IPS-NIHi7 (cell line): Measurements from ENCODE around the gene ZP3.
"Not testable (repeated sequence)": the region's sequence is repeated elsewhere in the genome, so short reads cannot be mapped to it uniquely, and the experiment has no call there.

Source experiments
- DNase-seq: peaks from one replicate; pipeline ENCODE4 v3.0.0; 2012; ENCODE audit warnings: mixed read lengths; ENCODE audit errors: extremely low spot score

Gene ZP3

GRCh38 chr7:76405738-76406137, 19.0 kb upstream of the ZP3 start:
- no peak for DNase-seq

- no peak for DNase-seq
Observed at GRCh38 chr7:76407718-76408117, 17.0 kb upstream of the ZP3 start.

- DNase-seq, result no peak
Observed at GRCh38 chr7:76408121-76408560, 16.6 kb upstream of the ZP3 start.

DNA sequence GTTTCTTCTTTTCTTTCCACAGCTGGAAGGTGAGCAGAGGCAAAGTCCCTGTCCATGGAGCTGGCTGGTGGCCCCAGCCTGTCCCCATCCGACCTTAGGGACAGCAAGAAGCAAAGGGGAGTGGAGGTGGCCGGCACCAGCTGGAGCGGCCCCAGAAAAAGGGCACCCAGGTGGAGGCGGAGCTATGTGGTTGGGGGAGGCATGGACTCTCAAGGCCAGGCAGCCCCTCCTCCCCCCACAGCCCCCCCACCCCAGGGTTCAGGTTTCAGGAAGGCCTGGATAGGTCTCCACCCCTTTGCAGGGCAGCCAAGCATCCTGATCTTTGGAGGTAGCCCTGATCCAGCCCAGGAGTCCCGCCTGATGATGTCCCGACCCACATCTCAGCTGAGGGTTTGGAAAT, 15.2 kb upstream of the ZP3 start, which contains the start of gene SSC4D:
Gene SSC4D (minus strand): TSS at position 161 of the 400 bp plus-strand sequence. CDS start 5,258 bp downstream, outside the sequence.
- peak; percentile 94 for DNase-seq

- no peak for DNase-seq
Observed at GRCh38 chr7:76411626-76412025, 13.1 kb upstream of the ZP3 start.

DNA sequence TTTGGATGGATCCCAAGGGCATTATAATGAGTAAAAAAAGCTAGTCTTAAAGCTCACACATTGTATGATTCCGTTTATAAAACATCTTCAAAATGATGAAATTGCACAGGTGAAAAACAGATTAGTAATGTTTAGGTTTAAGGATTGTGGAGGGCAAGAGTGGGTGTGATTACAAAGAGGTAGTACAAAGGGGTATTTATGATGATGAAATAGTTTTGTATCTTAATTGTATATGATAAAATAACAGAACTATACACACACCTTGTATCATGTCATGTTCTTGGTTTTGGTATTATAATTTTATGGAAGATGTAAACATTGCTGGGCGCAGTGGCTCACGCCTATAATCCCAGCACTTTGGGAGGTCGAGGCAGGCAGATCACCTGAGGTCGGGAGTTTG, 12.5 kb upstream of the ZP3 start:
- no peak for DNase-seq

DNA sequence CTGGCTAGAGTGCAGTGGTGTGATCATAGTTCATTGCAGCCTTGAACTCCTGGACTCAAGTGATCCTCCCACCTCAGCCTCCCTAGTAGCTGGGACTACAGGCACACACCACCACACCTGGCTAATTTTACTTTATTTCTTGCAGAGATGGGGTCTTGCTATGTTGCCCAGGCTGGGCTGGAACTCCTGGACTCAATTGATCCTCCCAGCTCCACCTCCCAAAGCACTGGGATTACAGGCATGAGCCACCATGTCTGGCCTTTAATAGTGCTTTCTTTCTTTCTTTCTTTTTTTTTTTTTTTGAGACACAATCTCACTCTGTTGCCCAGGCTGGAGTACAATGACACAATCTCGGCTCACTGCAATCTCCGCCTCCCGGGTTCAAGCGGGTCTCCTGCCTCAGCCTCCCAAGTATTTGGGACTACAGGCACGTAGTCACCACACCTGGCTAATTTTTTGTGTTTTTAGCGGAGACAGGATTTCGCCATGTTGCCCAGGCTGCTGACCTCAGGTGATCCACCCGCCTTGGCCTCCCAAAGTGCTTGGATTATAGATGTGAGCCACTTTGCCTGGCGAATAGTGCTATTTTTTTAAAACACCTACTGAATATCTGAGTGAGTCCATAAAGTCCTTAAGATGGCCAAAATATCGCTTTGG, 7.0 kb upstream of the ZP3 start:
- DNase-seq, result not testable (repeated sequence)

DNA sequence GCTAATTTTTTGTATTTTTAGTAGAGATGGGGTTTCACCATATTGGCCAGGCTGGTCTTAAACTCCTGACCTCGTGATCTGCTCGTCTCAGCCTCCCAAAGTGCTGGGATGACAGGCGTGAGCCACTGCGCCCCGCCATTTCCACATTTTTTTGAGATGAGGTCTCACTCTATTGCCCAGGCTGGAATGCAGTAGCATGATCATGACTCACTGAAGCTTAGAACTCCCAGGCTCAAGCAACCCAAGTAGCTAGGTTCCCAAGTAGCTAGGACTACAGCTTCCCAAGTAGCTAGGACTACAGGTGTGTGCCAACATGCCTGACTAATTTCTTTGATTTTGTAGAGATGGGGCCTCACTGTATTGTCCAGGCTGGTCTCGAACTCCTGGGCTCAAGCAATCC, 3.7 kb upstream of the ZP3 start:
- not testable (repeated sequence) for DNase-seq

- DNase-seq, result peak; percentile 39
Observed at GRCh38 chr7:76423666-76424412, 911 bp upstream of the ZP3 start.

DNA sequence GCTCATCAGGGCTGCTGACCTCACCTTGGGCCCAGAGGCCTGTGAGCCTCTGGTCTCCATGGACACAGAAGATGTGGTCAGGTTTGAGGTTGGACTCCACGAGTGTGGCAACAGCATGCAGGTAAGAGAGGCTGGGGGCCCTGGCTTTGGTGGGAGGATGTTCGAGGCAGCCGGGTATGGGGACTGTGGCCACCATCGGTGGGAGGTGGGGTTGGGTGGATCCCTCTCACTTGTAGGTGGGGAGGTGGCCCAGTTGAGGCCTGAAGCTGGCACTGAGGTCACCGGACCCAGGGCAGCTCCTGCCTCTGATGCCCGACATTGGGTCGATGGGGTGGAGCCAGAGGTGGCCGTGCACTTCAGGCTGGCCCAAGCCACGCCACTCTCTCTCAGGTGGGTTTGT, 406 bp downstream of the ZP3 start:
- DNase-seq, result no peak

DNA sequence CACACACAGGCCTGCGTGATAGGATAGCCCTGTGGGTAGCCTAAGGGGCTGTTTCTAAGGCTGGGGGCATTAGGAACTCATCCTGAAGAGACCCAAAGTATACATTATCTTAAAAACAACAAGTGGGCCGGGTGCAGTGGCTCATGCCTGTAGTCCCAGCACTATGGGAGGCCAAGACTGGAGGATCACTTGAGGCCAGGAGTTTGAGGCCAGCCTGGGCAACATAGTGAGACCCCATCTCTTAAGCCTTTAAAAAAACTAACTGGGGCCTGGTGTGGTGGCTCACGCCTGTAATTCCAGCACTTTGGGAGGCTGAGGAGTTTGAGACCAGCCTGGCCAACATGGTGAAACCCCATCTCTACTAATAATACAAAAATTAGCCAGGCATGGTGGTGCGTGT, 808 bp downstream of the ZP3 start:
- not testable (repeated sequence) for DNase-seq

DNA sequence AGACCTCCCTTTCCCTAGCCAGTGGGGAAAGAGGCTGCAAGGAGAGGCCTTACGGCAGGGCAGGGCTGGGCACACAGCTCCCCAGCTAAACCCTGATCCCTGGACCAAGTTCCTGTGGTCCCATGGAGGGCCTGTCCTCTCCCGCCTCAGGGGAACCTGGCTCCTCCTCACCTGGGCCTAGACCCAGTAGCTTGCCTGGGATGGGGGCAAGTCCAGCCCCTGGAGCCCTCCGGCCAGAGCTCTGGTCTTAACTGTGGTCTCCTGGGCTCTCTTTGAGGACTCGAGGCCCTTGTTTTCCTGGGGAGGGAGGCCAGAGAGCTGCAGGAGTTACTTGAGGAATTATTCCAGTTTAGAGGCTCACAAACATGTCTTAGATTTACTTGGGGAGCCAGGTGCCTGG, 1.5 kb downstream of the ZP3 start:
- DNase-seq, result no peak

DNA sequence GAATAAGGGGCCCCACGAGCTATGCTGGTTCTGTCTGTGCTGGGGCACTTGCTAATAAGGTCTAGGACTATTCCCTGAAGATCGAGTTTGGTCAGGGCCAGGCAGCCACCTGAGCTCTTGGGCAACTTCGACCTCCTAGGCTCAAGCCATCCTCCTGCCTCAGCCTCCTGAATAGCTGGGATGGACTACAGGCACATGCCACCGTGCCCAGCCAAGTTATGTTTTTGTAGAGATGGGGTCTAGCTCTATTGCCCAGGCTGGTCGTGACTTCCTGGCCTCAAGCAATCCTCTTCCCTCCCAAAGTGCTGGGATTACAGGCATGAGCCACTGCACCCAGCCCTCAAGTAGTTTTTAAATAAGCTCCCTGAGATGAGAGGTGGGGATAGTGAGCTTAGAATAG, 2.9 kb downstream of the ZP3 start:
- DNase-seq, result no peak

GRCh38 chr7:76428149-76428823, 3.5 kb downstream of the ZP3 start:
- DNase-seq, result peak; percentile 29

- peak; percentile 10 for DNase-seq
Observed at GRCh38 chr7:76428868-76429805, 4.4 kb downstream of the ZP3 start.

DNA sequence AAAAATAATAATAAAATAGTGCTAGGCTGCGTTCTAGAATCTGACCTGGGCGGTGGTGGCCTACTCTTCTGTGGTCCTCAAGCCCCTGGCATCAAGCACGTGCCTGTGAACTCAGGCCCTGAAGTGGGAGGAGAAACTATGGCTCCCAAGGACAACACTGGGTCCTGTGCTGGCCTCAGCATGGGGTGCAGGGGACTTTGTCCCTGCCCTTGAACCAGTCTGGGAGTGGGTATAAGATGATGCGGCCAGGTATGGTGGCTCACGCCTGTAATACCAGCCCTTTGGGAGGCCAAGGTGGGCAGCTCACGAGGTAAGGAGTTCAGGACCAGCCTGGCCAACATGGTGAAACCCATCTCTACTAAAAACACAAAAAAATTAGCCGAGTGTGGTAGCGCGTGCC, 5.5 kb downstream of the ZP3 start:
- no peak for DNase-seq

- no peak for DNase-seq
Observed at GRCh38 chr7:76430836-76431235, 6.1 kb downstream of the ZP3 start.

DNA sequence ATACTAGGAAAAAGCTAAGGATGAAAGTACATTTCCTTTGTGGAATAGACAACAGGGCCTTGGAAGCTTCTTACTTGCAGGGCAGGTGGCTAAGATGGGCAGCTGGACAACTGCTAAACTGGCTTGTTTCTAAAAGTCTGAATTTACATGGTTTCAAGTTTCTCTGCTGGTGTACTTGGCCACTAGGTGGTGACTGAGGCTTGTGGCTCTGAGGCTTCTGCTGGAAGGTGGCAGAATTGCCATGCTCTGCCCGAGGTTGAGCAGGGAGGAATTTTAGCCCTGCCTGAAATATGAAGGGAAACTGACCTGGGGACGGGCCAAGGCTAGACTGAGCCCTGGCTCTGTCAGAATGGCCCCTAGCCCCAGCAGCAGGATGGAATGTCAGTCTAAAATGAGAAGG, 13.1 kb downstream of the ZP3 start:
- not testable (repeated sequence) for DNase-seq

DNA sequence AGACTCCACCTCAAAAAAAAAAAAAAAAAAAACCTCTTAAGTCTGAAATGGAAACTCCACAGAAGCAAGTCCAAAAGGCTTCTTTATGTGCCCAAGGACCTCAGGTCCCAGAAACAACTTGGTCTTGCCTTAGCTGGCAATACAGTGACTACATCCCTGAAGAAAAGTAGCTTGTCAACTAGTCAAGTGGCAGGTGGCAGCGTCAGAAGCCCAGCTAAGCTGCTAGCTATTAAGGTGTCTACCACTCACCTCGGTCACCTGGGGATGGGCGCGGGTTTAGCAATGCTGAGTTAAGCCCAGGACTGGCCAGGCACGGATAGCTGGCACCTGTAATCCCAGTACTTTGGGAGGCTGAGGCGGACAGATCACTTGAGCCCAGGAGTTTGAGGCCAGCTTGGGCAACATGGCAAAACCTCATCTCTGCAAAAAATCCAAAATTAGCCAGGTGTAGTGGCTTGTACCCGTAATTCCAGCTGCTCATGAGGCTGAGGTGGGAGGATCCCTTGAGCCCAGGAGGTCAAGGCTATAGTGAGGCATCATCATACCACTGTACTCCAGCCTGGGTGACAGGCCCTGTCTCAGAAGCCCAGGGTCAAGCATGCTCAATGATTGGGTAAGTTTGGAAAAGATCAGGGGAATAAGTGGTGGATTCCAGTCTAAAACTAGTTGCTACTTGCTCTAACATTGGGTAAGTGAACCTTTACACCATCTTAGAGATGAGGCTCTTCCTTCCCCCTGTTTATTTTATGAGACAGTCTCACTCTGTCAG, 14.6 kb downstream of the ZP3 start:
- DNase-seq, result not testable (repeated sequence)

- not testable (repeated sequence) for DNase-seq
Observed at GRCh38 chr7:76440404-76440803, 15.7 kb downstream of the ZP3 start.

GRCh38 chr7:76441792-76442191, 17.0 kb downstream of the ZP3 start:
- DNase-seq, result not testable (repeated sequence)
